ENCODE data around the gene SCOC. TPM values are rescaled to one million over a fixed set of nuclear protein-coding genes. Genes with fewer than 3 reads are reported as not detected.
"Not testable (repeated sequence)": the region's sequence is repeated elsewhere in the genome, so short reads cannot be mapped to it uniquely, and the experiment has no call there.

The SCOC gene
- total and polyA plus RNA-seq, 2 donors (not counting 3 experiments of a cell fraction or from before 2014, with no cell fraction given): 12.3 to 38.3 TPM

GRCh38 chr4:140408974-140409373 is 35.5 kb downstream of the SCOC start:
- H4K20me1 ChIP-seq (replicated peaks; ENCODE audit: control insufficient read depth, extremely low read depth, insufficient read depth, low read length): no peaks in the 10 kb centered on the region
- H3K27me3 ChIP-seq (ENCODE audit: control insufficient read depth in 2 of 2, insufficient read depth in 2 of 2, low read length in 2 of 2): peaks cover 2 to 4% of the 10 kb centered on the region in 2 experiments
- no TSS peak for BruUV-seq (replicated peaks)
- H3K4me3 ChIP-seq (replicated peaks in 1 of 3; ENCODE audit: insufficient read depth in 1 of 3, low read depth in 1 of 3, low read length in 3 of 3): no peak overlapping the region
- H3K36me3 ChIP-seq (ENCODE audit: control insufficient read depth in 2 of 2, extremely low read depth in 1 of 2, insufficient read depth in 2 of 2, low read length in 2 of 2): no peaks in the 10 kb centered on the region
- no peak overlapping the region for H2AFZ ChIP-seq (ENCODE audit: low read depth, low read length)
- no peaks in the 10 kb centered on the region for H3K79me2 ChIP-seq (ENCODE audit: control insufficient read depth, insufficient read depth, low read length)
- no peaks in the 10 kb centered on the region for H3K4me1 ChIP-seq (ENCODE audit: control insufficient read depth, extremely low read depth, insufficient read depth, low read length)
- no peak overlapping the region for H3K9ac ChIP-seq (replicated peaks; ENCODE audit: extremely low read depth, insufficient read depth, low read length)
- DNase-seq (ENCODE audit: low read depth, low spot score) (no peak), FAIRE-seq (no peak)
- no peaks in the 10 kb centered on the region for H3K9me1 ChIP-seq (replicated peaks; ENCODE audit: control insufficient read depth, extremely low read depth, insufficient read depth, low read length)
- TF ChIP-seq GATA2 (IDR thresholded peaks at IDR 0.05; ENCODE audit: insufficient read depth, insufficient read length, low read depth, low read length) (no peak), POLR2AphosphoS5 (IDR thresholded peaks at IDR 0.05; ENCODE audit: insufficient read depth, low read depth, low read length) (no peak), EZH2 (IDR thresholded peaks at IDR 0.05; ENCODE audit: borderline replicate concordance, low read depth, low read length, severe bottlenecking) (no peak), JUN (IDR thresholded peaks at IDR 0.05; ENCODE audit: borderline replicate concordance, insufficient read depth, insufficient read length, low read depth) (no peak), MYC (IDR thresholded peaks at IDR 0.05; ENCODE audit: low read depth, low read length) (no peak), POLR2A (IDR thresholded peaks at IDR 0.05; ENCODE audit: low read depth, low read length) (no peak), CTCF (IDR thresholded peaks at IDR 0.05; ENCODE audit: extremely low read depth in 1 of 2, insufficient read depth in 1 of 2, low read depth in 1 of 2, low read length in 2 of 2) (no peak), MAX (IDR thresholded peaks at IDR 0.05; ENCODE audit: insufficient read depth, insufficient read length) (no peak)
- H3K27ac ChIP-seq (ENCODE audit: insufficient read depth, low read depth, low read length): no peak overlapping the region
- dilution Hi-C loops (cut with MboI; ENCODE audit: extremely low pct_ligation_motif_present, low sequenced_read_pairs): no loop called here
- no peaks in the 10 kb centered on the region for H3K9me3 ChIP-seq (replicated peaks; ENCODE audit: control insufficient read depth, insufficient read depth, low read length)
- intact Hi-C loops (cut with micrococcal nuclease): no loop called here
- ChIA-PET CTCF (no interaction called here), POLR2A (no interaction called here)
- no peak overlapping the region for H3K4me2 ChIP-seq (ENCODE audit: insufficient read depth, low read length)

- H2AFZ ChIP-seq (ENCODE audit: low read depth, low read length); FAIRE-seq; H3K9me3 ChIP-seq (replicated peaks; ENCODE audit: control insufficient read depth, insufficient read depth, low read length); H3K4me3 ChIP-seq (replicated peaks in 1 of 3; ENCODE audit: insufficient read depth in 1 of 3, low read depth in 1 of 3, low read length in 3 of 3); intact Hi-C loops (cut with micrococcal nuclease); H3K27ac ChIP-seq (ENCODE audit: insufficient read depth, low read depth, low read length); dilution Hi-C loops (cut with MboI; ENCODE audit: extremely low pct_ligation_motif_present, low sequenced_read_pairs); H3K9me1 ChIP-seq (replicated peaks; ENCODE audit: control insufficient read depth, extremely low read depth, insufficient read depth, low read length); H3K27me3 ChIP-seq (ENCODE audit: control insufficient read depth in 2 of 2, insufficient read depth in 2 of 2, low read length in 2 of 2); H3K79me2 ChIP-seq (ENCODE audit: control insufficient read depth, insufficient read depth, low read length); BruUV-seq (replicated peaks); H3K9ac ChIP-seq (replicated peaks; ENCODE audit: extremely low read depth, insufficient read depth, low read length); H3K4me2 ChIP-seq (ENCODE audit: insufficient read depth, low read length); H4K20me1 ChIP-seq (replicated peaks; ENCODE audit: control insufficient read depth, extremely low read depth, insufficient read depth, low read length); POLR2A ChIA-PET; DNase-seq (ENCODE audit: low read depth, low spot score); H3K36me3 ChIP-seq (ENCODE audit: control insufficient read depth in 2 of 2, extremely low read depth in 1 of 2, insufficient read depth in 2 of 2, low read length in 2 of 2); H3K4me1 ChIP-seq (ENCODE audit: control insufficient read depth, extremely low read depth, insufficient read depth, low read length): not testable (repeated sequence)
- CTCF ChIA-PET: interaction anchor here (1.7 kb wide), 1 partner anchor 14 kb away, joined by 6 read pairs; the partner anchor contains the start of gene CLGN
Measured at GRCh38 chr4:140413130-140413969, 39.9 kb downstream of the SCOC start.

All from endothelial cell of umbilical vein (primary cell).